ENCODE measurements around the gene SIAE.

The SIAE gene, protein sequence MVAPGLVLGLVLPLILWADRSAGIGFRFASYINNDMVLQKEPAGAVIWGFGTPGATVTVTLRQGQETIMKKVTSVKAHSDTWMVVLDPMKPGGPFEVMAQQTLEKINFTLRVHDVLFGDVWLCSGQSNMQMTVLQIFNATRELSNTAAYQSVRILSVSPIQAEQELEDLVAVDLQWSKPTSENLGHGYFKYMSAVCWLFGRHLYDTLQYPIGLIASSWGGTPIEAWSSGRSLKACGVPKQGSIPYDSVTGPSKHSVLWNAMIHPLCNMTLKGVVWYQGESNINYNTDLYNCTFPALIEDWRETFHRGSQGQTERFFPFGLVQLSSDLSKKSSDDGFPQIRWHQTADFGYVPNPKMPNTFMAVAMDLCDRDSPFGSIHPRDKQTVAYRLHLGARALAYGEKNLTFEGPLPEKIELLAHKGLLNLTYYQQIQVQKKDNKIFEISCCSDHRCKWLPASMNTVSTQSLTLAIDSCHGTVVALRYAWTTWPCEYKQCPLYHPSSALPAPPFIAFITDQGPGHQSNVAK

DNA sequence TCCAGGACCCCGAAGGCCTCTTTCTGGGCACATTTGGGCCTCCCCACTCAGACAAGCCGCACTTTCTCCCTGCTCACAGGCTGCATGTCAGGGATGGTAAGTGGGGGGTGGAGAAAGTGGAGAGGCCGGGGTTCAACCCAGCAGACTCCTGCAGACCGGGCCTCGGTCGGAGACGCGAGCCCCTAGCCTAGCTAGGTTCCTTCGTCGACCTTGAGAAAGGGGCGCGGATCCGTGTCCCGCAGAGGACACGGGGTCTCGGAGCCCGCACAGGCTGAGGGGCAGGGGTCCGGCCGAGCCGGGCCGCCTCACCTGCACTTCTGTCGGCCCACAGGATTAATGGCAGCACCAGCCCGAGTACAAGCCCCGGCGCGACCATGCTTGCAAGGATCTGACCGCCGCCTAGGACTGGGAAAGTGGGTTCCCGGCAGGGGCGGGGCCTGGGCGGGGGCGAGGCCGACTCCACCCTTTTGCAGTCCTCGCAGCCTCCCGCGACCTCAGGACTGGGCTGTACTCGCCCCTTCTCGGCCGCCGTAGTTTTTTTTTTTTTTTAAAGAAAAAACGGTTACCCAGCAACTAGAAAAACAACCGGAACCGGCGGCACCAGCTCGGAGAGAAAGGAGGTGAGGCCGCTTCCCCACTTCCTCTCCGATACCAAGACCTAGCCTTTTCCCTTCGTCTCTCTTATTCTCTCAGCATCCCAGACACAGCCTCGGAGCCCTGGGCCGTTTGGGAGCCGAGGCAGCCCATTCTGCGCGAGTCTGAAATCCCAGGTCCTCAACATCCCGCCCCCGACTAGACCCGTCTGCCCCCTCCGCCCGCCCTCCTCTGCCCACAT is at the start of gene SIAE, which contains the start of gene SPA17:
Gene SIAE (minus strand): TSS at position 407 of the 835 bp plus-strand sequence. CDS start 31 bp downstream, at position 376.
Gene SPA17 (plus strand): TSS at position 572 of the 835 bp plus-strand sequence. CDS start 1,361 bp downstream, outside the sequence.
- DNase-seq: peak; percentile 12

DNA sequence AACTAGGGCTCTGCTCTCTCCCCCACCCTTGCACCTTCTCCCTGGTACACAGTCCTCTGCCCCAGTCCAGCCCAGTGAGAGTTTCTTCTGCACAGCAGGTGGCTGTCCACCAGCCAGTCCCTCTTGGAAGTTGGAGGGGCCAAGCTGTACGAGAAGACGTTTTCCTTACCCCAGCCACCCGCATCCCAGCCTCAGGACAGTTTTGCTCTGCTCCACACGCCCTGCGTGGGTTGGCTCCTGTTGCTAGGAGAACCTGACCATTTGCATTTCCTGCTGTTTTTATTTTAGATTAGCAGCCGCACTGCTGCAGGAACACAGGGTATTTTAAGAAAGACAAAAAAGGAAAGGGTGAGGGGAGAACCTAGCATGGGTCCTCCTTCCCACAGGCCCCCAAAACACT is 48.6 kb upstream of the SIAE start:
- no peak for DNase-seq

DNA sequence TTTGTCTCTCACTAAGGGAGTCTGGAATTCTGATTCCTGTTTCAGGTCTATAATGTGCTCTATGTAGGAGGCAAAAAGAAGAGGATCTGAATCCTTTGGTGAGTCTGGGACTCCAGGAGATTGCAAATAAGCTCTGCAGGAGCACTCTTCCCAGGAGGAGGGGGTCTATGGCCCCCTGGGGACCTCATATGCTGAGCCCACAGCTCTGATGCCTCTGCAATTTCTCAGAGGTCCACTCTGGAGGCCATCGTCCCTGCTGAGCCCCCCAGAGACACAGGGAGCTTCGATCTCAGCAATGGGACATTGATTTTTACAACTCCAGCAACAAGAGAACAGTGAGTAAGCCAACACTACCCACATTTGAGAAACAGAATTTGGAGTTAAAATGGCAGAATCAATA is 46.0 kb upstream of the SIAE start:
- no peak for DNase-seq

DNA sequence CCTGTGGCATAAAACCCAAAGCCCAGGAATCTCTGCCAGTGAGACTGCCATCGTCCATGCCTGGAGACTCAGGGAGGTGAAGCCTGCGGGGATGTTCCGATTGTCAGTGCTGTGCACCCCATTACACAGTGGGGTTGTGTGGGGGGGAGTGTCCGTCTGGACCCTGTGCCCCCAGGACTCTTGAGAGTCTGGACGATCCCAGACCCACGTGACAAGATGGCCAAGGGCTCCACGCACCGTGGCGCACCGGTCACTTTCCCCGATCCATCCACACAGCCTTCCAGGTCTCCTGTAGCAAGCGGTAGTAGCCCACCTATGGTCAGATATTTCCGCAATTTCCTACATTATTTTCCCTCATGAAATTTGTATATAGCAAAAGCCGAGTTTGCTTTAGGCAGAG is 45.3 kb upstream of the SIAE start:
- DNase-seq: no peak

DNA sequence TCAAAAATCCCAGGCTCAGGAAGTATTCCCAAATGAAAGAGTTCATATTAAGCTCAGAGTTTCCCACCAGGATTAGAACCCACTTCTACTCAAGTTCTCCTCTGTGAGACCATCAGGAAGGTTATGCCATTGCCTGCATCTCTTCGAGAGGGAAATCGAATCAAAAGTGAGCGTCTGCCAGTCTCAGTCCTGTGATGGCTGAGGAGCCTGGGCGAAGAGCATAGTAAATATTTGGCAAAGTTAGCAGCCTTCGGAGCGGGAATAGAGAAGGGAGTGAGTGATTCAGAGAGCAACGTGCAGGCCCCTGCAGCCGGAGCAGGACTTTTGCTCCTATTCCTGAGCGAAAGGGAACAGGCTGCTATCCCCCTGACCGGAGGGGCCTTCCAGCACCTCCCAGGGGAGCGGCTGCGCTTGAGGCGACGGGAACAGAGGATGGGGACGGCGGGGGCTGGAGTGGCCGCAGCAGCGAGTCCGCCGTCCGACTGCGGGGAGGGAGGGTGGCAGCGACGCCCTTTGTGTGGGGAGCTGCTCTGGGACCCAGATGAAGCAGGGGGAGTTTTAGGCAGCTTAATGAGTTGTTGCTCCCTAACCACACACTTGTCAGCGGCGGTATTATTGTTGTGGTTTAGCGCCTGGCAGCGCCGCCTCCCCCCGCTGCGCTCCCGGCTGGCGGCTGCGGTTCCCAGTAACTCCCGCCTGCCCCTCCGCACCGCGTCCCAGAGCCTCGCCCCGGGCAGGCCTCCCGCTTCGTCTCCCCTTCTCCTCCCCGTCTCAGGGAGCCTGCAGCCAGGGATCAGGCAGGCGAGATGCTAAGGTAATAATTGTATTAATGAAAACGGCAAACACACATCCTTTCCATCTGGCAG is 44.5 kb upstream of the SIAE start:
- DNase-seq: no peak

DNA sequence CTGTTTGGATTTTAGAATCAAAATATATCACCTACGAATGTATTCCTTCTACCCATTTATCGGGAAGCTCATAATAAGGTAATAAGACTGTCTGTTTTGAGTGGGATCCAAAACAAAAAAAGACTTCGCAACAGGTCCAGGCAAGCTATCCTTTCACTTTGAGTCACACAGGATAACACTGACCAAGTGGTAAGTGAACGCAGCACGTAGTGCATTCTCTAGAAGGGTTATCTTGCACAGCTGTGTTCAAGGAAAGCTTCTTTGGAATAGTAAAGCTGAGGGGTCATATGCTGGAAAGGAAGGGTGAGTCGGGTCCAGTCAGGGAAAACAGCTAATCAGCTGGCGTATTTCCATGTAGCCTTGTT is 43.9 kb upstream of the SIAE start:
- no peak for DNase-seq

DNA sequence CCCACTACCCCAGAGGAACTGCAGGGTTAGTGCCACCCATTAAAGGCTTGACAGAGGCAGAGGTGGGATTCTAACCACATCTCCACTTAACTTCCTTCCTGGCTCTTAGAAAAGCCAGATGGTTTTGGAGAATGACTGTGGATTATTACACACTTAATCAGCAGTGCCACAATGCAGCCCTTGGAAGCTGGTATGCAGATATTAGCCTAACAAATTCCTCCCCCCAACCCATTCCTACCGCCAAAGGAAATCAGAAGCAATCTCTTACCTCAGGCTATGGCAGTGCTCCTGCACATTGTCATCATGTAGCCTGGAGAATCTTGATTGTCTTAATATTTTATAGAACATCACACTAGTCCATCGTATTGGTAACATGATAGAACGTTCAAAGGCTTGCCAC is 43.1 kb upstream of the SIAE start:
- DNase-seq: no peak

DNA sequence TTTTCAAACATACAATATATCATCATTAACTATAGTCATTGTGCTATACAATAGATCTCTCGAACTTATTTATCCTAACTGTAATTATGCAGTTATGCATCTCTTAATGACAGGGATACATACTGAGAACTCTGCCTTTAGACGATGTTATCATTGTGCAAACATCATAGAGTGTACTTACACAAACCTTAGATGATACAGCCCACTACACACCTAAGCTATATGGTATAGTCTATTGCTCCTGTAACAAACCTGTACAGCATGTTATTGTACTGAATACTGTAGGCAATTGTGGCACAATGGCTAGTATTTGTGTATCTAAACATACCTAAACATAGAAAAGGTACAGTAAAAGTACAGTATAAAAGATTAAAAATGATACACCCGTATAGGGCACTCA is 38.9 kb upstream of the SIAE start:
- no peak for DNase-seq

DNA sequence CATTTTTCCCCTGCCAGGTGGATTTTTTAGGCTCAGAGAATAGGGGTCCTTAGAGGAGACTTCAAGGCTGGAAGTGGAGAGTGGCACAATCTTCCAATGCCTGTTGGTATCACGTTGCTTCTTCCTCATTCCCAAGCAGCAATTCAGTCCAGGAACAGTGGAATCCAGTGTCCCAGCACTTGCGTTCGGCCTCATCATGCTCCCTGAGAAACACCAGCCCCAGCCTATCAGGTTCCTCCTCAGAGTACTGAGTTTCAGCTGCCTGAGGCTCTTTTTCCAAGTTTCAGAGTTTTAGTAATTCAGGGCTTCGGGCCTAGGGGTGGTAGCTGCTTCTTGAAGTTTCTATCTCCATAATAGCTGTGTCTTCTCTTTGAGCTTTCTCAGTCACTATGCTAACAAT is 34.3 kb upstream of the SIAE start:
- no peak for DNase-seq

DNA sequence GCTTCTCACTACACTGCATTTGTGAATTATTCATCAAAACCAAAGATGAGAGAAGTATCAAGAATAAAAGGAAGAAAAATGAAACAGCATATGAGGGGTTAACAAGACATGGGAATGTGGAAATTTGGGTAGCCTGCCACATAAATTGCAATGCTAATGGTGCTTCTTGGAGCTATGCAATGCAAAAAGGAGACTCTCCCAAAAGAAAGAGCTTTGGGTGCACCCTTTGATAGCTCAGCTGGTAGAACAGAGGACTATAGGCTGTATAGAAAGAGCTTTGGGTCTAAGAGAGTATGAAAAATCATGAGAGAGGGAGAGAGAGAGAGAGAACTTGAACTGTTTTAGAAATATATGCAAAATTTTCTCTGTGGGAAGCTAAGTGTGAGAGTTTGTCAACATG is 26.5 kb upstream of the SIAE start:
- no peak for DNase-seq

DNA sequence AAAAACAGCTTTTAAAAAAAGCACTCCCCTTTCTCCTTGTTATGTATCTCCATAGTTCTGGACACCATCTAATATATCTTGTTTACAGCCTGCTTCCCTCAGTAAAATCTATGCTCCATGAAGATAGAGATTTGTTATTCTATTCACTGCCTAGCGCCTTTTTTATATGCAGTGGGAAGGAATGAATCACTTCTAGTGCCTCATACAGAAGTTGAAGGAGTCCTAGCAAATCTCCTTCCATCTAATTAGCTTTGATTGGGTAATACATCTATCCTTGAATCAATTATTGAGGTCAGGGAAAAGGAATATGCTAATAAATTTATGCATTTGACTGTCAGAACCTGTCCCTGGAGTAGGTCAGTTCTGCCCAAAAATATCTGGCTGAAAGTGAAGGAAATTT is 26.0 kb upstream of the SIAE start:
- no peak for DNase-seq

DNA sequence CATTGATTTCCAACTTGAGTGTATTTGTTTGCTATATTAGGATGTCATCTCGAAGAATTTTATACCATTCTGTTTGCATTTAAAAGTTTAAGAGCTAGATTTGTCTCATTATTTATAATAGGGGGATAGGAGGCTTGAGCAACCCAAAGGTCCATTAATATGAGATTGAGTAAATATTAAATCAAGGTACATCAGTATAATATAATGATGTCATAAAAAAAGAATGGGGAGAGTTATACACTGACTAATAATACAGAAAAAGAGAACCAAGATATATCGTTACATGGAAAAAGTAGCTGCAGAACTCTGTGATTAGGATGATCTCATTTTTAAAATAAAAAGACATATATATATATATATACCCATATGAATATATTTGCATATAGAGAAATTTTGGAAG is 19.6 kb upstream of the SIAE start:
- no peak for DNase-seq

DNA sequence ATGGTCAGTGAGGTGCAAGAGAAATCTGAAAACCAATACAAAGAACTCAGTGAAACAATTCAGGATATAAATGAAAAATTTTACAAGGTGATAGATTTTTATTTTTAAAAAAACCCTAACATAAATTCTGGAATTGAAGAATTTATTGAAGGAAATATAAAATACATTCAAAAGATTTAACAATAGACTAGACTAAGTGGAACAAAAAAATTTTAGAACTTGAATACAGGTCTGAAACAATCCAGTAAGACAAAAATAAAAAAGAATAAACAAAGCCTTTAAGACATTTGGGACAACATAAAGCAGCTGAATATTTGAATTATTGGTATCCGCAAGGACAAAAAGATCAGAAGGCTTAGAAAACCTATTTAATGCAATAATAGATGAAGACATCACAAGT is 8.9 kb upstream of the SIAE start:
- no peak for DNase-seq

DNA sequence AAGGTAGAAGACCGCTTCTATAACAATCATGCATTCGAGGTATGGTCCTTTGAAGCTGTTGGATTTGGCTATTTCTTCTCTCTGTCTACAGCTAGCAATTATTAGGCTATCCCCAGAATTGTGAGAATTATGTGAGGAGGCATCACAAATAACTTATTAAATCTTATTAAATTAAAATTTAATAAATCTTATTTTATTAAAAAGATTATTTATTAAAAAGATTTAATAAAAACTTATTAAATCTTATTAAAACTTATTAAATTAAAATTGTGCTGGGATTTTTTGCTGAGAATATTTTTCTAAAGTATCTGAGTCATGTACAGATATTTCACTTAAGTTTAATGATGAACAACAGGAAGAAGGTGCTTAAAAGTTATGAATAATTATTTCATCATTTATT is 7.9 kb upstream of the SIAE start:
- DNase-seq: no peak

DNA sequence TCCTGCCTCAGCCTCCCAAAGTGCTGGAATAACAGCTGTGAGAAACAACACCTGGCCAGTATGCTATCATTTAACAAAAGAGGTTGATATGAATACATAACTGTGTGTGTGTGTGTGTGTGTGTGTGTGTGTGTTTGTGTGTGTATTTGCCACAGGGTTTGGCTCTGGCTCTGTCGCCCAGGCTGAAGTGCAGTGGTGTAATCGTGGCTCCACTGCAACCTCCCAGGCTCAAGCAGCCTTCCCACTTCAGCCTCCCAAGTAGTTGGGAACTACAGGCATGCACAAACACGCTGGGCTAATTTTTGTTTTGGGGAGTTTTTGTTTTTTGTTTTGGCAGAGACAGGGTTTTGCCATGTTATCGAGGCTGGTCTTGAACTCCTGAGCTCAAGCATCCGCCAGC is 4.9 kb upstream of the SIAE start:
- no peak for DNase-seq

DNA sequence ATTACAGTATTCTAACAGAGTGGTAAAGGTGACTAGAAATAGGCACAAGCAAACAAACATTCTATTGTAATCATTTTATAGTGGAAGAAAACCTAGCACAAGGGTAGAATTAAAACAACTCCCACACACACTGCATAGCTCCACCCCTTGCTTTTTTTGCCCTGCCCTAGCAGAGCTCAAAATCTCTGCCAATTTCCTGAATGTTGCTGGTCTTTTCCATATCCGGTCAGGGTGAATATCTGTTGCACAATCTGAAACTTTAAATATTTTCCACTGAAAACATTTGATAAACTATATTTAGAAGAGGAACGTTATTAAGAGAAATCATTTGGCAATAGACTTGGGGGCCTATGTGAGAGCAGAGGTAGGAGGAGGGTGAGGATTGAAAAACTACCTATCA is 2.8 kb upstream of the SIAE start:
- no peak for DNase-seq

DNA sequence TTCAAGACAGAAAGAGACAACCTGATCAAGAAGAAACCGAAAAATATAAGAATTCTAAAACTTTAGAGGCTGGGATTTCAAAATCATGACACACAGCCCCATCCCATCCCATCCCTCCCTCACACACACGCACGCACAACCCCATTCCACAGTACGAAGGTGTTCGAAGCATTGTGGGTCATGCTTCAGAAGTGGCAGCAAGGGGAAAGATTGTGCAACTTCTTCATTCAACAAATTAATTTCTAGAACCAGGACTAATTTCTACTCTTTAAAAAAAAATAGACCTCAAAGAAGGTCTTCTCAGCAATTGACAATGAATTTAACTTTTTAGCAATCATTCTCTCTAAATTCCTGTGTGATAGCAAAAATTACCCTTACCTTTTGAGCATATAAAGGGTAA is 1.0 kb upstream of the SIAE start:
- no peak for DNase-seq

DNA sequence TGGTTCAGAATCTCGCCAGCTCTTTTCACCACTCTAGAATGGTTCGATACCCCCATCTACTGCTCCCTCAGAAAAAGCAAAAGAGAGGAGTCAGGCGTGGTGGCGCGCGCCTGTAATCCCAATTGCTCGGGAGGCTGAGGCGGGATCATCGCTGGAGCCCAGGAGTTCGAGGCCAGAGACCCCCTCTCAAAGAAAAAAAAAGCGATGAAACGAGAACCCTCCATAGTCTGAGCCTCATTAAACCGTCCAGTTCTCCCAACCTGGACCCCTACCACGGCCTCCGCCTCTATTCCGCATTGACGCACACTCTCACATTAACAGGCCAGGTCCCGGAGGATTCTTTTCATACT is 604 bp upstream of the SIAE start:
- no peak for DNase-seq

DNA sequence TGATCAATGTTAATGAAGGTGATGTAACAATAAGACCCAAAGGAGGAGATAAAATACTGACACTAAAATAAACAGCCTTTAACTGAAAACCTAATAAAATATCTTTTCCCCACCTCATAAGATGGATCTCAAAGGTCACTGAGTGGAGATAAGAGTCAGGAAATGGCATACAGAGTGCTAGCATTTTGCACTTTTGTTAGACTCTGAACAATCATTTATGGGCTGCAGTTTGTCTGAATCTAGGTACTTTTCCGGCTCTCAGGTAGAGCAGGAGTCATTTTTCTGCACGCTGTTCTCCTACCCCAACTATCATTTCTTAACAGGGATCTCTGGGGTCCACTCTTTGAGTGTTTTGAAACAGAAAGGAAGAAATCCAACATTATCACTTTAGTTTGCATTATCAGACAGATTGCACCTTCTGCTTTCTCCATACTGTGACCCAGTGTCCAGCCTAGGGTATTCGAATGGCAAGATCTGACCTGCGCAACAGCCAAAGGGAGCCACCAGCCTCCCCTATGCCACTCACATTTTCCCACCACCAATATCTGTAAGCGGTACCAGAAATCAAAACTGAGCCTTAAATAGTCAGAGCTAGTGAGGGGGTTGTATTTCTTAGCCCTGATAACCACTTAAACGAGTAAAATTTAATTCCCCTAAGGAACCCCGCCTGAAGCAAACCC is 863 bp downstream of the SIAE start:
- no peak for DNase-seq

DNA sequence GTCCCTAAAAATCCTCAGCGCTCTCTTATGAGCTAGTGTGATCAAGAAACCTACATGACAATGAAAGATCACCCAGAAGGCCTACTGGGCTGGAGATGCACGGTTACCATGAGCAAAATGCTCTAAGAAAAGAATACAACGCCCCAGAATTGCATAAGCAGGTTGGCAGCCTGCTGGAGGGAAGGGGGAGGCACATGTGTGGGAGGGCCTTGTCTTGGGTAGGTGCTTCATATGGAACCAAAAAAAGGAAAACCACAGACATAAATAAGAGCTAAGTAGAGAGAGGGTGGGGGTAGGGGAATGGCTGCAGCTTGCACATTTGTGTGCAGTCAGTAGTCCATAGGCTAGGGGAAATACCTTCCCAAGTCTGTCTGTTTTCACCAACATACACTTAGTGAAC is 2.8 kb downstream of the SIAE start:
- DNase-seq: no peak

DNA sequence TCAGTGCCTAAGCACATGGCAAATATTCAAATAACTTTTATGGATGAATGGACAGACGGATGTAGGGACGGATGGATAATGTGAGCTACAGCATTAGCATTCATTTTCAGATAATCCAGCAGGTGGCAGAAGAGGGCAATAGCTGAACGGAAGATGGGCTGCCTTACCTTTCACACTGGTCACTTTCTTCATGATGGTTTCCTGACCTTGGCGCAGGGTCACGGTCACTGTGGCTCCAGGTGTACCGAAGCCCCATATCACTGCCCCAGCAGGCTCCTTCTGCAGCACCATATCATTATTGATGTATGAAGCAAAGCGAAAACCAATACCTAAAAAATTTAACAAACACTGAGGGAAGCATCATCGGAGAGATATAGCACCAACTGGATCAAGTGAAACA is 4.3 kb downstream of the SIAE start:
- no peak for DNase-seq

DNA sequence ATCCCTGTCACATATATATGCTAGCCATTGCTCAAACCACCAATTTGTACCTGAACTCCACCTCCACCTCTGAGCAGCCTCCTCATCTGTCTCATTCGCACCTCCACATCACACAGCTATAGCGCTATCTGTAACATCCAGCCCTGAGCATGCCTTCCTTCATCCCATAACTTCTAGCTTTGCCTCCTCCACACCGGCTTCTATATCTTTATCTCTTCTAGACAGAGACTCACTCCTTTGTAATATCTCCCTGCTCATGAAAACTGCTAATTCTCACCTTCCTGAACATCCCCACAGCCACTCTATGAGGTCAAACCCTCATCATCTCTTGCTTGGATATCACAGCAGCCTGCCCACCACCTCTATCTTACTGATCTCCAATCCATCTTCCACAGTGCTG is 5.9 kb downstream of the SIAE start:
- no peak for DNase-seq

DNA sequence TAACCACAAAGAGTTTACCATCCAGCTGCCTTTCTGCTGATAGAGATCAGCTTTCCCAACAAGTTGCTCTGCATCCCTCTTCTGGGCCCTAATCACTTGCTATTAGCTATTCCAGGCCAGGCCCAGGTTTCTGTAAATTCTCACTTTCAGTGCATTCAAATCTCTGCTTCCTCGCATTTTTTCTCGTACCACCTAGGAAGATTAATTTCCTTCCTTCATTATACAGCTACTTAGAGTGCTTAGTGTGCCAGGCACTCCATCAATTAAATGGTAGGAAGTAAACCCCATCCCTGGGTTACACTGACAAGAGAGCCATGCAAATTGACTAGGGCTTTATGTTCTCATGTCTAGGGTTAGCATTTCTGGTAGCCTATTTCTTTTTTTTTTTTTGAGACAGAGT is 9.7 kb downstream of the SIAE start:
- no peak for DNase-seq

All from NCI-H2107 (cell line).